COLO668 (cell line): ENCODE results near the gene DVL2.

Experiments
- DNase-seq: peaks from one replicate; lab custom pipeline; 2025; ENCODE audit not compliant: unreplicated experiment; lab: John Stamatoyannopoulos, UW

Gene DVL2

GRCh38 chr17:7234083-7234951 is at the start of gene DVL2:
Gene DVL2 (minus strand): TSS chr17:7234517. CDS start chr17:7234262, 255 bp downstream.
- DNase-seq = peak; percentile 87

- DNase-seq = no peak
Observed at GRCh38 chr17:7283471-7284216, 49.3 kb upstream of the DVL2 start.

- no peak for DNase-seq
Observed at GRCh38 chr17:7282752-7283321, 48.5 kb upstream of the DVL2 start.

- DNase-seq = no peak
Observed at GRCh38 chr17:7281953-7282751, 47.8 kb upstream of the DVL2 start.

GRCh38 chr17:7281074-7281952 is 47.0 kb upstream of the DVL2 start, which contains the start of gene SLC2A4:
Gene SLC2A4 (plus strand): TSS chr17:7281718. CDS start chr17:7281935, 217 bp downstream.
- DNase-seq = peak; percentile 73

- peak; percentile 73 for DNase-seq
Observed at GRCh38 chr17:7280519-7281073, 46.3 kb upstream of the DVL2 start.

- no peak for DNase-seq
Observed at GRCh38 chr17:7279448-7279847, 45.1 kb upstream of the DVL2 start.

- no peak for DNase-seq
Observed at GRCh38 chr17:7266784-7267183, 32.5 kb upstream of the DVL2 start.

GRCh38 chr17:7263801-7264078 is 29.4 kb upstream of the DVL2 start:
- no peak for DNase-seq

GRCh38 chr17:7262935-7263800 is 28.9 kb upstream of the DVL2 start:
- peak; percentile 45 for DNase-seq

- peak; percentile 92 for DNase-seq
Observed at GRCh38 chr17:7262192-7262934, 28.0 kb upstream of the DVL2 start, which contains the start of gene CLDN7. Gene CLDN7 (minus strand): TSS chr17:7262478. CDS start chr17:7262043, 435 bp downstream.

GRCh38 chr17:7261379-7262191 is 27.3 kb upstream of the DVL2 start:
- peak; percentile 29 for DNase-seq

- peak; percentile 78 for DNase-seq
Observed at GRCh38 chr17:7260651-7261378, 26.5 kb upstream of the DVL2 start.

GRCh38 chr17:7260151-7260550 is 25.8 kb upstream of the DVL2 start:
- no peak for DNase-seq

- no peak for DNase-seq
Observed at GRCh38 chr17:7259555-7259889, 25.2 kb upstream of the DVL2 start.

- DNase-seq = peak; percentile 14
Observed at GRCh38 chr17:7258731-7259554, 24.6 kb upstream of the DVL2 start.
